T-helper 2 cell treated with Interferon-gamma antibody and Interleukin-4, amounts not matched to agents 100 ng/mL and 5 ng/mL, for 36 hours (primary cell): ENCODE measurements around the gene SPATA12. TPM values are rescaled to one million over a fixed set of nuclear protein-coding genes. Genes with fewer than 3 reads are reported as not detected.

ENCODE experiments used
- intact Hi-C: fragments of 100-400 bp; cut with micrococcal nuclease; formaldehyde crosslinking; loops from one replicate; pipeline ENCODE4 v1.15.1; 2023
- total RNA-seq: library from RNA; stranded (reverse); gene quantifications from 2 replicates; pipeline ENCODE4 v1.2.3, GENCODE V29; 2022

The SPATA12 gene
- total RNA-seq, 1 donor from 2014 or later = not detected

- intact Hi-C loops = no loop called here
Observed at GRCh38 chr3:57052662-57053061, 7.8 kb upstream of the SPATA12 start.

- intact Hi-C loops = no loop called here
Observed at GRCh38 chr3:57053122-57053521, 7.3 kb upstream of the SPATA12 start.

- intact Hi-C loops = no loop called here
Observed at GRCh38 chr3:57057351-57057750, 3.1 kb upstream of the SPATA12 start.

- intact Hi-C loops = no loop called here
Observed at GRCh38 chr3:57059411-57059810, 1.1 kb upstream of the SPATA12 start.

GRCh38 chr3:57061556-57061955 is 1.1 kb downstream of the SPATA12 start:
- intact Hi-C loops = no loop called here

GRCh38 chr3:57062101-57062631 is 1.7 kb downstream of the SPATA12 start:
- intact Hi-C loops = no loop called here

- intact Hi-C loops = no loop called here
Observed at GRCh38 chr3:57063032-57063431, 2.6 kb downstream of the SPATA12 start.

GRCh38 chr3:57064001-57064400 is 3.5 kb downstream of the SPATA12 start:
- intact Hi-C loops = no loop called here

GRCh38 chr3:57064572-57064971 is 4.1 kb downstream of the SPATA12 start:
- intact Hi-C loops = no loop called here

- intact Hi-C loops = no loop called here
Observed at GRCh38 chr3:57065588-57065987, 5.1 kb downstream of the SPATA12 start.

GRCh38 chr3:57066471-57066870 is 6.0 kb downstream of the SPATA12 start:
- intact Hi-C loops = no loop called here

GRCh38 chr3:57068437-57069089 is 8.1 kb downstream of the SPATA12 start:
- intact Hi-C loops = no loop called here

GRCh38 chr3:57069503-57069902 is 9.0 kb downstream of the SPATA12 start:
- intact Hi-C loops = no loop called here

- intact Hi-C loops = no loop called here
Observed at GRCh38 chr3:57073628-57074027, 13.2 kb downstream of the SPATA12 start.

GRCh38 chr3:57074135-57074534 is 13.7 kb downstream of the SPATA12 start:
- intact Hi-C loops = no loop called here

GRCh38 chr3:57076422-57076951 is 16.0 kb downstream of the SPATA12 start:
- intact Hi-C loops = no loop called here

- intact Hi-C loops = no loop called here
Observed at GRCh38 chr3:57077630-57078343, 17.3 kb downstream of the SPATA12 start.

- intact Hi-C loops = no loop called here
Observed at GRCh38 chr3:57078344-57078634, 17.8 kb downstream of the SPATA12 start.

GRCh38 chr3:57078635-57079473 is 18.4 kb downstream of the SPATA12 start:
- intact Hi-C loops = no loop called here

- intact Hi-C loops = no loop called here
Observed at GRCh38 chr3:57079474-57079831, 19.0 kb downstream of the SPATA12 start.

- intact Hi-C loops = no loop called here
Observed at GRCh38 chr3:57080171-57080570, 19.7 kb downstream of the SPATA12 start.

- intact Hi-C loops = no loop called here
Observed at GRCh38 chr3:57081173-57081572, 20.7 kb downstream of the SPATA12 start.
